ENCODE data around the gene RBMS3. TPM values are rescaled to one million over a fixed set of nuclear protein-coding genes. Genes with fewer than 3 reads are reported as not detected.

RBMS3 gene
- total RNA-seq, 1 experiment from 2014 or later, result 8.7 TPM

DNA sequence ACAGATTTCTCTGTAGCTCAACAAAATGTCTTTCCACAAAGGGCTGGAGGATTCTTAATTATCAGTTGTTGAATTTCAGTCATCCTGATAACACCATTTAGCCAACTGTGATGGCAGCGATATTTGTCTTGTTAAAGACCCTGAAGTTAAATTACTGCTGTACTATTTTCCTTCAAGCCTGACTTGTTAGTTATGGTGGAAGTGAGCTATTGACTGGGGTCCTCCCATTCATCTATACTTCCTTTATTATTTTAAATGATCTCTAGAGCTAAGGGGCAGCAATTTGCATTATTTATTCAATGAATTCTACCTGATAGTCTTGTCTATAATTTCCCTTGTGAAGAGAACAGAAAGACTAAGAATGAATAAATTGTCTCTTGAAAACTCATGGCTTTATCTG is 64.1 kb downstream of the RBMS3 start:
- H3K27ac Mint-ChIP-seq, result peak overlapping the region; percentile 86
- ChIA-PET POLR2A (no interaction called here), CTCF (no interaction called here)
- H3K9me3 Mint-ChIP-seq, result no peaks in the 10 kb centered on the region
- no peak overlapping the region for H3K4me3 Mint-ChIP-seq
- no peak for TF ChIP-seq CREB1 (CRISPR knock-in tag; IDR thresholded peaks at IDR 0.05)
- TF ChIP-seq SOX15 (CRISPR knock-in tag; IDR thresholded peaks at IDR 0.05), result no peak
- TF ChIP-seq, protein P1, sequence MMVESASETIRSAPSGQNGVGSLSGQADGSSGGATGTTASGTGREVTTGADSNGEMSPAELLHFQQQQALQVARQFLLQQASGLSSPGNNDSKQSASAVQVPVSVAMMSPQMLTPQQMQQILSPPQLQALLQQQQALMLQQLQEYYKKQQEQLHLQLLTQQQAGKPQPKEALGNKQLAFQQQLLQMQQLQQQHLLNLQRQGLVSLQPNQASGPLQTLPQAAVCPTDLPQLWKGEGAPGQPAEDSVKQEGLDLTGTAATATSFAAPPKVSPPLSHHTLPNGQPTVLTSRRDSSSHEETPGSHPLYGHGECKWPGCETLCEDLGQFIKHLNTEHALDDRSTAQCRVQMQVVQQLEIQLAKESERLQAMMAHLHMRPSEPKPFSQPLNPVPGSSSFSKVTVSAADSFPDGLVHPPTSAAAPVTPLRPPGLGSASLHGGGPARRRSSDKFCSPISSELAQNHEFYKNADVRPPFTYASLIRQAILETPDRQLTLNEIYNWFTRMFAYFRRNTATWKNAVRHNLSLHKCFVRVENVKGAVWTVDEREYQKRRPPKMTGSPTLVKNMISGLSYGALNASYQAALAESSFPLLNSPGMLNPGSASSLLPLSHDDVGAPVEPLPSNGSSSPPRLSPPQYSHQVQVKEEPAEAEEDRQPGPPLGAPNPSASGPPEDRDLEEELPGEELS (CRISPR knock-in tag; IDR thresholded peaks at IDR 0.05), result no peak
- TF ChIP-seq, protein P2, sequence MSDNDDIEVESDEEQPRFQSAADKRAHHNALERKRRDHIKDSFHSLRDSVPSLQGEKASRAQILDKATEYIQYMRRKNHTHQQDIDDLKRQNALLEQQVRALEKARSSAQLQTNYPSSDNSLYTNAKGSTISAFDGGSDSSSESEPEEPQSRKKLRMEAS (CRISPR knock-in tag; IDR thresholded peaks at IDR 0.05), result no peak
- TF ChIP-seq CBFB (CRISPR knock-in tag; IDR thresholded peaks at IDR 0.05; ENCODE audit: low read depth), result no peak
- TF ChIP-seq ZNF219 (CRISPR knock-in tag; IDR thresholded peaks at IDR 0.05; ENCODE audit: borderline replicate concordance), result no peak
- TF ChIP-seq, protein P3, sequence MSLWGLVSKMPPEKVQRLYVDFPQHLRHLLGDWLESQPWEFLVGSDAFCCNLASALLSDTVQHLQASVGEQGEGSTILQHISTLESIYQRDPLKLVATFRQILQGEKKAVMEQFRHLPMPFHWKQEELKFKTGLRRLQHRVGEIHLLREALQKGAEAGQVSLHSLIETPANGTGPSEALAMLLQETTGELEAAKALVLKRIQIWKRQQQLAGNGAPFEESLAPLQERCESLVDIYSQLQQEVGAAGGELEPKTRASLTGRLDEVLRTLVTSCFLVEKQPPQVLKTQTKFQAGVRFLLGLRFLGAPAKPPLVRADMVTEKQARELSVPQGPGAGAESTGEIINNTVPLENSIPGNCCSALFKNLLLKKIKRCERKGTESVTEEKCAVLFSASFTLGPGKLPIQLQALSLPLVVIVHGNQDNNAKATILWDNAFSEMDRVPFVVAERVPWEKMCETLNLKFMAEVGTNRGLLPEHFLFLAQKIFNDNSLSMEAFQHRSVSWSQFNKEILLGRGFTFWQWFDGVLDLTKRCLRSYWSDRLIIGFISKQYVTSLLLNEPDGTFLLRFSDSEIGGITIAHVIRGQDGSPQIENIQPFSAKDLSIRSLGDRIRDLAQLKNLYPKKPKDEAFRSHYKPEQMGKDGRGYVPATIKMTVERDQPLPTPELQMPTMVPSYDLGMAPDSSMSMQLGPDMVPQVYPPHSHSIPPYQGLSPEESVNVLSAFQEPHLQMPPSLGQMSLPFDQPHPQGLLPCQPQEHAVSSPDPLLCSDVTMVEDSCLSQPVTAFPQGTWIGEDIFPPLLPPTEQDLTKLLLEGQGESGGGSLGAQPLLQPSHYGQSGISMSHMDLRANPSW (CRISPR knock-in tag; conservative IDR thresholded peaks at IDR 0.05; ENCODE audit: low read depth), result no peak
- TF ChIP-seq, protein P4, sequence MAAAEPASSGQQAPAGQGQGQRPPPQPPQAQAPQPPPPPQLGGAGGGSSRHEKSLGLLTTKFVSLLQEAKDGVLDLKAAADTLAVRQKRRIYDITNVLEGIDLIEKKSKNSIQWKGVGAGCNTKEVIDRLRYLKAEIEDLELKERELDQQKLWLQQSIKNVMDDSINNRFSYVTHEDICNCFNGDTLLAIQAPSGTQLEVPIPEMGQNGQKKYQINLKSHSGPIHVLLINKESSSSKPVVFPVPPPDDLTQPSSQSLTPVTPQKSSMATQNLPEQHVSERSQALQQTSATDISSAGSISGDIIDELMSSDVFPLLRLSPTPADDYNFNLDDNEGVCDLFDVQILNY (CRISPR knock-in tag; IDR thresholded peaks at IDR 0.05), result no peak
- no peak for TF ChIP-seq NFYB (CRISPR knock-in tag; conservative IDR thresholded peaks at IDR 0.05; ENCODE audit: low read depth)
- TF ChIP-seq, protein P5, sequence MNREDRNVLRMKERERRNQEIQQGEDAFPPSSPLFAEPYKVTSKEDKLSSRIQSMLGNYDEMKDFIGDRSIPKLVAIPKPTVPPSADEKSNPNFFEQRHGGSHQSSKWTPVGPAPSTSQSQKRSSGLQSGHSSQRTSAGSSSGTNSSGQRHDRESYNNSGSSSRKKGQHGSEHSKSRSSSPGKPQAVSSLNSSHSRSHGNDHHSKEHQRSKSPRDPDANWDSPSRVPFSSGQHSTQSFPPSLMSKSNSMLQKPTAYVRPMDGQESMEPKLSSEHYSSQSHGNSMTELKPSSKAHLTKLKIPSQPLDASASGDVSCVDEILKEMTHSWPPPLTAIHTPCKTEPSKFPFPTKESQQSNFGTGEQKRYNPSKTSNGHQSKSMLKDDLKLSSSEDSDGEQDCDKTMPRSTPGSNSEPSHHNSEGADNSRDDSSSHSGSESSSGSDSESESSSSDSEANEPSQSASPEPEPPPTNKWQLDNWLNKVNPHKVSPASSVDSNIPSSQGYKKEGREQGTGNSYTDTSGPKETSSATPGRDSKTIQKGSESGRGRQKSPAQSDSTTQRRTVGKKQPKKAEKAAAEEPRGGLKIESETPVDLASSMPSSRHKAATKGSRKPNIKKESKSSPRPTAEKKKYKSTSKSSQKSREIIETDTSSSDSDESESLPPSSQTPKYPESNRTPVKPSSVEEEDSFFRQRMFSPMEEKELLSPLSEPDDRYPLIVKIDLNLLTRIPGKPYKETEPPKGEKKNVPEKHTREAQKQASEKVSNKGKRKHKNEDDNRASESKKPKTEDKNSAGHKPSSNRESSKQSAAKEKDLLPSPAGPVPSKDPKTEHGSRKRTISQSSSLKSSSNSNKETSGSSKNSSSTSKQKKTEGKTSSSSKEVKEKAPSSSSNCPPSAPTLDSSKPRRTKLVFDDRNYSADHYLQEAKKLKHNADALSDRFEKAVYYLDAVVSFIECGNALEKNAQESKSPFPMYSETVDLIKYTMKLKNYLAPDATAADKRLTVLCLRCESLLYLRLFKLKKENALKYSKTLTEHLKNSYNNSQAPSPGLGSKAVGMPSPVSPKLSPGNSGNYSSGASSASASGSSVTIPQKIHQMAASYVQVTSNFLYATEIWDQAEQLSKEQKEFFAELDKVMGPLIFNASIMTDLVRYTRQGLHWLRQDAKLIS (CRISPR knock-in tag; IDR thresholded peaks at IDR 0.05; ENCODE audit: borderline replicate concordance), result no peak
- no peak for TF ChIP-seq NFE2L1 (CRISPR knock-in tag; IDR thresholded peaks at IDR 0.05)
- TF ChIP-seq IRF2 (CRISPR knock-in tag; IDR thresholded peaks at IDR 0.05; ENCODE audit: borderline replicate concordance, low read depth), result no peak
- no peak for TF ChIP-seq FOXJ3 (CRISPR knock-in tag; IDR thresholded peaks at IDR 0.05; ENCODE audit: borderline replicate concordance)
- TF ChIP-seq GABPB1 (CRISPR knock-in tag; IDR thresholded peaks at IDR 0.05), result no peak
- TF ChIP-seq, protein P6, sequence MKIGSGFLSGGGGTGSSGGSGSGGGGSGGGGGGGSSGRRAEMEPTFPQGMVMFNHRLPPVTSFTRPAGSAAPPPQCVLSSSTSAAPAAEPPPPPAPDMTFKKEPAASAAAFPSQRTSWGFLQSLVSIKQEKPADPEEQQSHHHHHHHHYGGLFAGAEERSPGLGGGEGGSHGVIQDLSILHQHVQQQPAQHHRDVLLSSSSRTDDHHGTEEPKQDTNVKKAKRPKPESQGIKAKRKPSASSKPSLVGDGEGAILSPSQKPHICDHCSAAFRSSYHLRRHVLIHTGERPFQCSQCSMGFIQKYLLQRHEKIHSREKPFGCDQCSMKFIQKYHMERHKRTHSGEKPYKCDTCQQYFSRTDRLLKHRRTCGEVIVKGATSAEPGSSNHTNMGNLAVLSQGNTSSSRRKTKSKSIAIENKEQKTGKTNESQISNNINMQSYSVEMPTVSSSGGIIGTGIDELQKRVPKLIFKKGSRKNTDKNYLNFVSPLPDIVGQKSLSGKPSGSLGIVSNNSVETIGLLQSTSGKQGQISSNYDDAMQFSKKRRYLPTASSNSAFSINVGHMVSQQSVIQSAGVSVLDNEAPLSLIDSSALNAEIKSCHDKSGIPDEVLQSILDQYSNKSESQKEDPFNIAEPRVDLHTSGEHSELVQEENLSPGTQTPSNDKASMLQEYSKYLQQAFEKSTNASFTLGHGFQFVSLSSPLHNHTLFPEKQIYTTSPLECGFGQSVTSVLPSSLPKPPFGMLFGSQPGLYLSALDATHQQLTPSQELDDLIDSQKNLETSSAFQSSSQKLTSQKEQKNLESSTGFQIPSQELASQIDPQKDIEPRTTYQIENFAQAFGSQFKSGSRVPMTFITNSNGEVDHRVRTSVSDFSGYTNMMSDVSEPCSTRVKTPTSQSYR (CRISPR knock-in tag; IDR thresholded peaks at IDR 0.05), result no peak
- no peak for TF ChIP-seq PRRX2 (CRISPR knock-in tag; IDR thresholded peaks at IDR 0.05)
- TF ChIP-seq, protein P7, sequence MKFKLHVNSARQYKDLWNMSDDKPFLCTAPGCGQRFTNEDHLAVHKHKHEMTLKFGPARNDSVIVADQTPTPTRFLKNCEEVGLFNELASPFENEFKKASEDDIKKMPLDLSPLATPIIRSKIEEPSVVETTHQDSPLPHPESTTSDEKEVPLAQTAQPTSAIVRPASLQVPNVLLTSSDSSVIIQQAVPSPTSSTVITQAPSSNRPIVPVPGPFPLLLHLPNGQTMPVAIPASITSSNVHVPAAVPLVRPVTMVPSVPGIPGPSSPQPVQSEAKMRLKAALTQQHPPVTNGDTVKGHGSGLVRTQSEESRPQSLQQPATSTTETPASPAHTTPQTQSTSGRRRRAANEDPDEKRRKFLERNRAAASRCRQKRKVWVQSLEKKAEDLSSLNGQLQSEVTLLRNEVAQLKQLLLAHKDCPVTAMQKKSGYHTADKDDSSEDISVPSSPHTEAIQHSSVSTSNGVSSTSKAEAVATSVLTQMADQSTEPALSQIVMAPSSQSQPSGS (CRISPR knock-in tag; IDR thresholded peaks at IDR 0.05; ENCODE audit: borderline replicate concordance, low read depth), result no peak
- no peak for TF ChIP-seq EMX1 (CRISPR knock-in tag; IDR thresholded peaks at IDR 0.05)
- no peak for TF ChIP-seq MYBL2 (CRISPR knock-in tag; IDR thresholded peaks at IDR 0.05)
- no peaks in the 10 kb centered on the region for H3K27me3 Mint-ChIP-seq (ENCODE audit: low read depth)
- ATAC-seq (peak; percentile 43), DNase-seq (ENCODE audit: low spot score) (no peak)
- no peaks in the 10 kb centered on the region for H3K36me3 Mint-ChIP-seq
- H3K4me1 Mint-ChIP-seq, result peaks cover 66% of the 10 kb centered on the region

Data from WTC11 (cell line).